ENCODE measurements around the gene RAB8A. TPM values are rescaled to one million over a fixed set of nuclear protein-coding genes. Genes with fewer than 3 reads are reported as not detected.

The RAB8A gene
- total RNA-seq, 1 experiment from 2014 or later, result 108 TPM

DNA sequence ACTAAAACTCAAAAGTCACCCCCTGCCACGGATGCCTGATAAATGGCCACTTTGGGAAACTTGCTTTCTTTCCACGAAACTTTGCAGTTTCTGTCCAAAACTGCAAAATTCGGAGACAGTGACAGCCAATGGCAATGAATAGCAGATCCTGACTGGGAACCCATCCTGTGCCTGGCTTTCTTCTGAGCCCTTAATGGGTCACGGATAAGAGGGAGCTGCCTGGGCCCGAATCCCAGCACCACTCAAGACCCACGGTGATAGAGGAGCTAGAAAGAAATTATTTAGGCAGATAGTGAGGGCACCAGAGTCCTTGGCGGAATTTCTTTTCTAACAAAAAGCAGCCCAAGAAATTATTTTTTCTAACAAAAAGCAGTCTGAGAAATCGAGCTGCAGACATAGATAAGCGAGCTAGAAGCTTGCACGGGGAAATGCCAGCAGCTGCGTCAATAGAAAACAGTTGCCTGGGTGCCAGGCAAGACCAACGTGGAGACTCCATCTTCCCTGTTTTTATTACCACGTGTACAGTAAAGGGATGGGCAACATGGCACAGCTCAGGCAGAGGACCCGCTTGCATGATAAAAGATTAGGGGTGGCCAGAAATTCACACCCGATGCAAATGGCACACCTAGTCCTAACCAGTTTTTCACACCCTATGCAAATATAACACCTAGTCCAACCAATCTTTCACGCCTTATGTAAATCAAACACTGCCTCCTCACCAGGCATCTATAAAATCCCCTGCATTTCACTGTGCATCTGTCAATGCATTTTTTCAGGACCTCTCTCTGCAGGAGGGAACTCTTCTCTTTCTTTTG lies 24.7 kb downstream of the RAB8A start:
- no peaks in the 10 kb centered on the region for H3K27me3 ChIP-seq (replicated peaks; ENCODE audit: control insufficient read depth, insufficient read depth, low read length)
- no peaks in the 10 kb centered on the region for H3K27me3 Mint-ChIP-seq (ENCODE audit: insufficient read depth, unreplicated experiment)
- peaks cover 7% of the 10 kb centered on the region for H3K9me3 Mint-ChIP-seq (ENCODE audit: unreplicated experiment)
- H3K36me3 Mint-ChIP-seq (ENCODE audit: insufficient read depth, unreplicated experiment), result peaks cover 52% of the 10 kb centered on the region
- POLR2A ChIA-PET, result interaction anchor here (0.6 kb wide), 1 partner anchor 13 kb away, joined by 3 read pairs; no protein-coding TSS in a partner anchor
- DNase-seq, result no peak
- H3K4me3 Mint-ChIP-seq (ENCODE audit: unreplicated experiment), result no peak overlapping the region
- TF ChIP-seq, protein P1, sequence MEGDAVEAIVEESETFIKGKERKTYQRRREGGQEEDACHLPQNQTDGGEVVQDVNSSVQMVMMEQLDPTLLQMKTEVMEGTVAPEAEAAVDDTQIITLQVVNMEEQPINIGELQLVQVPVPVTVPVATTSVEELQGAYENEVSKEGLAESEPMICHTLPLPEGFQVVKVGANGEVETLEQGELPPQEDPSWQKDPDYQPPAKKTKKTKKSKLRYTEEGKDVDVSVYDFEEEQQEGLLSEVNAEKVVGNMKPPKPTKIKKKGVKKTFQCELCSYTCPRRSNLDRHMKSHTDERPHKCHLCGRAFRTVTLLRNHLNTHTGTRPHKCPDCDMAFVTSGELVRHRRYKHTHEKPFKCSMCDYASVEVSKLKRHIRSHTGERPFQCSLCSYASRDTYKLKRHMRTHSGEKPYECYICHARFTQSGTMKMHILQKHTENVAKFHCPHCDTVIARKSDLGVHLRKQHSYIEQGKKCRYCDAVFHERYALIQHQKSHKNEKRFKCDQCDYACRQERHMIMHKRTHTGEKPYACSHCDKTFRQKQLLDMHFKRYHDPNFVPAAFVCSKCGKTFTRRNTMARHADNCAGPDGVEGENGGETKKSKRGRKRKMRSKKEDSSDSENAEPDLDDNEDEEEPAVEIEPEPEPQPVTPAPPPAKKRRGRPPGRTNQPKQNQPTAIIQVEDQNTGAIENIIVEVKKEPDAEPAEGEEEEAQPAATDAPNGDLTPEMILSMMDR (IDR thresholded peaks at IDR 0.05; ENCODE audit: insufficient read depth in 1 of 2, low read depth in 1 of 2, low read length in 1 of 2, severe bottlenecking in 1 of 2, unreplicated experiment in 1 of 2), result no peak
- intact Hi-C loops (cut with micrococcal nuclease; ENCODE audit: unreplicated experiment), result no loop called here
- BruUV-seq (replicated peaks), result no TSS peak
- H3K27ac Mint-ChIP-seq (ENCODE audit: unreplicated experiment), result no peak overlapping the region
- no peaks in the 10 kb centered on the region for H3K4me1 Mint-ChIP-seq (ENCODE audit: low read depth, unreplicated experiment)
- H3K4me3 ChIP-seq (ENCODE audit: low read depth, low read length), result no peak overlapping the region
- peaks cover 2% of the 10 kb centered on the region; the same call in 1 of the 2 replicates for H3K36me3 ChIP-seq (ENCODE audit: control insufficient read depth, insufficient read depth, low read length)
- H3K4me1 ChIP-seq, result no peaks in the 10 kb centered on the region
- CTCF ChIA-PET, result interaction anchor here (0.6 kb wide), 1 partner anchor 46 kb away, joined by 6 read pairs; no protein-coding TSS in a partner anchor
- no peaks in the 10 kb centered on the region for H3K9me3 ChIP-seq

DNA sequence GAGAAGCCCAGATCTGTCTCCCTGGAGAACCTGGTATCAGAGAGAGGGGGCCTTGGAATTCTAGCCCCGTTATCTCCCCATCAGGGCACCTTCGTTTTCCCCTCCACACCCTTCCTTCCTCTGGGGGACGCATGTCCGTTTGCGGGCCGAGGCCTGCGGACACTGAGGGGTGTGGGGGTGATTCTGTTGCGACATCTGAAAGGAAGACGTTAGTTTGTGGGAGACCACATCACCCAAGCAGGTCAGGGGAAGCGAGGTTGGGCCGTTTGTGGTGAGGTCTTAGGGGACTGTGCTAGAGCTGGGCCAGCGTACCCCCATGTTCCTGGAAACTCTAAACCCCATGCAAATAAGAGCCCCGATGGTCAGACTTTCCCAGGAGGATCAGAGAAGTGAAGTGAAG lies 28.1 kb downstream of the RAB8A start:
- H3K4me3 ChIP-seq (ENCODE audit: low read depth, low read length), result no peak overlapping the region
- no peaks in the 10 kb centered on the region for H3K36me3 ChIP-seq (ENCODE audit: control insufficient read depth, insufficient read depth, low read length)
- POLR2A ChIA-PET, result no interaction called here
- no peak for DNase-seq
- no TSS peak for BruUV-seq (replicated peaks)
- TF ChIP-seq, protein P1 (IDR thresholded peaks at IDR 0.05; ENCODE audit: insufficient read depth in 1 of 2, low read depth in 1 of 2, low read length in 1 of 2, severe bottlenecking in 1 of 2, unreplicated experiment in 1 of 2), result no peak
- Mint-ChIP-seq H3K36me3 (ENCODE audit: insufficient read depth, unreplicated experiment) (peaks cover 21% of the 10 kb centered on the region), H3K9me3 (ENCODE audit: unreplicated experiment) (no peaks in the 10 kb centered on the region), H3K4me1 (ENCODE audit: low read depth, unreplicated experiment) (peaks cover 8% of the 10 kb centered on the region), H3K27ac (ENCODE audit: unreplicated experiment) (no peak overlapping the region), H3K27me3 (ENCODE audit: insufficient read depth, unreplicated experiment) (no peaks in the 10 kb centered on the region), H3K4me3 (ENCODE audit: unreplicated experiment) (no peak overlapping the region)
- intact Hi-C loops (cut with micrococcal nuclease; ENCODE audit: unreplicated experiment), result no loop called here
- no peaks in the 10 kb centered on the region for H3K9me3 ChIP-seq
- H3K27me3 ChIP-seq (replicated peaks; ENCODE audit: control insufficient read depth, insufficient read depth, low read length), result no peaks in the 10 kb centered on the region
- H3K4me1 ChIP-seq, result no peaks in the 10 kb centered on the region
- CTCF ChIA-PET, result no interaction called here

- H3K4me1 ChIP-seq, result peaks cover 5% of the 10 kb centered on the region; the same call in 1 of the 2 replicates
- CTCF ChIA-PET, result interaction anchor here (0.9 kb wide), 1 partner anchor 44 kb away, joined by 3 read pairs; the partner anchor contains the start of gene FAM32A
- POLR2A ChIA-PET, result no interaction called here
- no peak overlapping the region for H3K4me3 Mint-ChIP-seq (ENCODE audit: unreplicated experiment)
- no peaks in the 10 kb centered on the region for H3K27me3 ChIP-seq (replicated peaks; ENCODE audit: control insufficient read depth, insufficient read depth, low read length)
- H3K9me3 ChIP-seq, result no peaks in the 10 kb centered on the region
- no peaks in the 10 kb centered on the region for H3K9me3 Mint-ChIP-seq (ENCODE audit: unreplicated experiment)
- intact Hi-C loops (cut with micrococcal nuclease; ENCODE audit: unreplicated experiment), result no loop called here
- TF ChIP-seq, protein P1 (IDR thresholded peaks at IDR 0.05; ENCODE audit: insufficient read depth in 1 of 2, low read depth in 1 of 2, low read length in 1 of 2, severe bottlenecking in 1 of 2, unreplicated experiment in 1 of 2), result no peak
- H3K4me1 Mint-ChIP-seq (ENCODE audit: low read depth, unreplicated experiment), result peaks cover 14% of the 10 kb centered on the region
- H3K36me3 Mint-ChIP-seq (ENCODE audit: insufficient read depth, unreplicated experiment), result peaks cover 13% of the 10 kb centered on the region
- no peaks in the 10 kb centered on the region for H3K36me3 ChIP-seq (ENCODE audit: control insufficient read depth, insufficient read depth, low read length)
- H3K27ac Mint-ChIP-seq (ENCODE audit: unreplicated experiment), result no peak overlapping the region
- no peak for DNase-seq
- no peak overlapping the region for H3K4me3 ChIP-seq (ENCODE audit: low read depth, low read length)
- BruUV-seq (replicated peaks), result no TSS peak
- H3K27me3 Mint-ChIP-seq (ENCODE audit: insufficient read depth, unreplicated experiment), result no peaks in the 10 kb centered on the region
Observed at GRCh38 chr19:16141043-16141442, 29.4 kb downstream of the RAB8A start.
